22Rv1 (cell line): Measurements from ENCODE around the gene KLHDC8A.

Source experiments
- H3K27ac ChIP-seq: fragments of 450-650 bp; 2 replicates; pipeline ENCODE4 v1.5.1; 2017
- CTCF ChIP-seq: fragments of 450-650 bp; IDR thresholded peaks from 2 replicates; pipeline ENCODE4 v1.5.1; 2017; ENCODE audit warnings: mild to moderate bottlenecking
- ZFX ChIP-seq: fragments of 450-650 bp; IDR thresholded peaks from 2 replicates; pipeline ENCODE4 v1.6.1; 2017; ENCODE audit warnings: antibody characterized with exemption, borderline replicate concordance

The KLHDC8A gene

GRCh38 chr1:205291596-205291995 lies 65.1 kb downstream of the KLHDC8A start:
- TF ChIP-seq CTCF = no peak
- no peak for TF ChIP-seq ZFX
- H3K27ac ChIP-seq = no peak overlapping the region

GRCh38 chr1:205287767-205288559 lies 68.8 kb downstream of the KLHDC8A start:
- TF ChIP-seq CTCF = no peak
- TF ChIP-seq ZFX = no peak
- no peak overlapping the region for H3K27ac ChIP-seq

- no peak overlapping the region for H3K27ac ChIP-seq
- TF ChIP-seq CTCF (no peak), ZFX (no peak)
Observed at GRCh38 chr1:205287076-205287475, 69.6 kb downstream of the KLHDC8A start.

GRCh38 chr1:205286335-205286950 lies 70.3 kb downstream of the KLHDC8A start:
- no peak overlapping the region for H3K27ac ChIP-seq
- TF ChIP-seq ZFX = no peak
- no peak for TF ChIP-seq CTCF
